Dedifferentiated amniotic fluid mesenchymal stem cell (primary cell): Measurements from ENCODE around the gene ADK.
A peak's percentile ranks its signal among the peaks of the same experiment; 100 is the strongest.
"Not testable (repeated sequence)": the region's sequence is repeated elsewhere in the genome, so short reads cannot be mapped to it uniquely, and the experiment has no call there.

Source experiments
- DNase-seq: peaks from one replicate; pipeline ENCODE4 v3.0.0-alpha.2; 2016; ENCODE audit errors: extremely low spot score

The ADK gene

GRCh38 chr10:74419491-74419951 lies 268.5 kb downstream of the ADK start:
- DNase-seq = no peak

- DNase-seq = no peak
Observed at GRCh38 chr10:74419958-74420375, 268.9 kb downstream of the ADK start.

GRCh38 chr10:74424565-74424964 lies 273.5 kb downstream of the ADK start:
- no peak for DNase-seq

- DNase-seq = no peak
Observed at GRCh38 chr10:74425456-74426001, 274.5 kb downstream of the ADK start.

GRCh38 chr10:74431816-74432215 lies 280.8 kb downstream of the ADK start:
- DNase-seq = no peak

- peak; percentile 58 for DNase-seq
Observed at GRCh38 chr10:74432841-74433594, 282.0 kb downstream of the ADK start.

- no peak for DNase-seq
Observed at GRCh38 chr10:74433595-74433956, 282.6 kb downstream of the ADK start.

- DNase-seq = no peak
Observed at GRCh38 chr10:74433993-74434392, 283.0 kb downstream of the ADK start.

- no peak for DNase-seq
Observed at GRCh38 chr10:74434547-74434946, 283.5 kb downstream of the ADK start.

GRCh38 chr10:74436523-74437170 lies 285.6 kb downstream of the ADK start:
- DNase-seq = no peak

GRCh38 chr10:74437822-74438221 lies 286.8 kb downstream of the ADK start:
- DNase-seq = peak; percentile 38

GRCh38 chr10:74439213-74439612 lies 288.2 kb downstream of the ADK start:
- DNase-seq = no peak

- no peak for DNase-seq
Observed at GRCh38 chr10:74445493-74445892, 294.5 kb downstream of the ADK start.

- DNase-seq = no peak
Observed at GRCh38 chr10:74450602-74451001, 299.6 kb downstream of the ADK start.

- no peak for DNase-seq
Observed at GRCh38 chr10:74451127-74451829, 300.3 kb downstream of the ADK start.

GRCh38 chr10:74453169-74453568 lies 302.1 kb downstream of the ADK start:
- no peak for DNase-seq

GRCh38 chr10:74457478-74457877 lies 306.5 kb downstream of the ADK start:
- not testable (repeated sequence) for DNase-seq

- no peak for DNase-seq
Observed at GRCh38 chr10:74460812-74461211, 309.8 kb downstream of the ADK start.

GRCh38 chr10:74474022-74474713 lies 323.1 kb downstream of the ADK start:
- DNase-seq = no peak

GRCh38 chr10:74476162-74476706 lies 325.2 kb downstream of the ADK start:
- not testable (repeated sequence) for DNase-seq

- no peak for DNase-seq
Observed at GRCh38 chr10:74480778-74481177, 329.8 kb downstream of the ADK start.

- DNase-seq = no peak
Observed at GRCh38 chr10:74483356-74483755, 332.3 kb downstream of the ADK start.
